Measurements from ENCODE around the gene KAT6B.

Gene KAT6B

GRCh38 chr10:74976565-74976964 lies 150.2 kb downstream of the KAT6B start:
- no peaks in the 10 kb centered on the region for H3K9me3 ChIP-seq (ENCODE audit: control insufficient read depth, insufficient read depth, low read depth, low read length)
- ChIA-PET POLR2A (no interaction called here), CTCF (interaction anchor here (0.6 kb wide), 3 partner anchors 44 to 1375 kb away, joined by 3 to 4 read pairs (median 3); no protein-coding TSS in a partner anchor)
- peaks cover 0 to 17% of the 10 kb centered on the region in 2 experiments; a peak in 1 of 3 replicates for H3K36me3 ChIP-seq (ENCODE audit: control insufficient read depth in 2 of 2, insufficient read depth in 1 of 2, low read length in 2 of 2)
- no peak overlapping the region for H3K4me3 ChIP-seq (ENCODE audit: low read depth, low read length)
- peaks cover 5% of the 10 kb centered on the region; the same call in 1 of the 2 replicates for H3K4me1 ChIP-seq (ENCODE audit: control insufficient read depth, insufficient read depth, low read length)
- H3K27ac ChIP-seq (ENCODE audit: extremely low read depth, low read depth, low read length) = no peak overlapping the region
- no peak for TF ChIP-seq ZNF112 (tag by site-specific recombination; IDR thresholded peaks at IDR 0.05)
- TF ChIP-seq ZNF155 (tag by site-specific recombination; IDR thresholded peaks at IDR 0.05) = no peak
- TF ChIP-seq ZNF341 (tag by site-specific recombination; IDR thresholded peaks at IDR 0.05; ENCODE audit: low read depth) = peak; percentile 53
- TF ChIP-seq ZNF10 (tag by site-specific recombination; IDR thresholded peaks at IDR 0.05) = no peak
- TF ChIP-seq, protein P1, sequence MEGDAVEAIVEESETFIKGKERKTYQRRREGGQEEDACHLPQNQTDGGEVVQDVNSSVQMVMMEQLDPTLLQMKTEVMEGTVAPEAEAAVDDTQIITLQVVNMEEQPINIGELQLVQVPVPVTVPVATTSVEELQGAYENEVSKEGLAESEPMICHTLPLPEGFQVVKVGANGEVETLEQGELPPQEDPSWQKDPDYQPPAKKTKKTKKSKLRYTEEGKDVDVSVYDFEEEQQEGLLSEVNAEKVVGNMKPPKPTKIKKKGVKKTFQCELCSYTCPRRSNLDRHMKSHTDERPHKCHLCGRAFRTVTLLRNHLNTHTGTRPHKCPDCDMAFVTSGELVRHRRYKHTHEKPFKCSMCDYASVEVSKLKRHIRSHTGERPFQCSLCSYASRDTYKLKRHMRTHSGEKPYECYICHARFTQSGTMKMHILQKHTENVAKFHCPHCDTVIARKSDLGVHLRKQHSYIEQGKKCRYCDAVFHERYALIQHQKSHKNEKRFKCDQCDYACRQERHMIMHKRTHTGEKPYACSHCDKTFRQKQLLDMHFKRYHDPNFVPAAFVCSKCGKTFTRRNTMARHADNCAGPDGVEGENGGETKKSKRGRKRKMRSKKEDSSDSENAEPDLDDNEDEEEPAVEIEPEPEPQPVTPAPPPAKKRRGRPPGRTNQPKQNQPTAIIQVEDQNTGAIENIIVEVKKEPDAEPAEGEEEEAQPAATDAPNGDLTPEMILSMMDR (tag by site-specific recombination; IDR thresholded peaks at IDR 0.05) = peak; percentile 48; the same call in 1 of the 2 replicates
- no peak for TF ChIP-seq ZBTB48 (tag by site-specific recombination; IDR thresholded peaks at IDR 0.05)
- no peak for TF ChIP-seq ZNF366 (tag by site-specific recombination; conservative IDR thresholded peaks at IDR 0.05)
- TF ChIP-seq ZNF555 (tag by site-specific recombination; conservative IDR thresholded peaks at IDR 0.05) = no peak
- no peak for TF ChIP-seq WT1 (tag by site-specific recombination; IDR thresholded peaks at IDR 0.05)
- no peak for TF ChIP-seq ZNF133 (tag by site-specific recombination; IDR thresholded peaks at IDR 0.05)

DNA sequence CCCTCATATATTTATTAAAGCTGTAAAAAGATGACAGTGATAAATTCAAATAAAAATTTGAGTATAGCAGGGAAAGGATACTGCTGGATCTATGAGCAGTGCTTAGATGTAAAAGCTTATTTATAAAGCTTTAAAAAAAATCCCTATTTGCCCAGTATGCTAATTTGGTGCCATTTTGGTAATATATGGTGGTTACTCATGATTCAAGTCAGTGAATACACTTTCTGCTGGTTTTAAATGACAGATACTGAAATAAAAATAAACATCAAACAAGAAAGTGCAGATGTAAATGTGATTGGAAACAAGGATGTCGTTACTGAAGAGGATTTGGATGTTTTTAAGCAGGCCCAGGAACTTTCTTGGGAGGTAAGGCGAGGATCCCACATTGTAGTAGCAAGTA lies 150.7 kb downstream of the KAT6B start:
- TF ChIP-seq ZNF501 (tag by site-specific recombination; IDR thresholded peaks at IDR 0.05) (no peak), ZNF426 (tag by site-specific recombination; IDR thresholded peaks at IDR 0.05) (no peak), ZNF585B (tag by site-specific recombination; IDR thresholded peaks at IDR 0.05) (no peak), ZNF560 (tag by site-specific recombination; IDR thresholded peaks at IDR 0.05; ENCODE audit: borderline replicate concordance) (no peak), ZNF354C (tag by site-specific recombination; IDR thresholded peaks at IDR 0.05; ENCODE audit: borderline replicate concordance, low read depth) (no peak)
- TF ChIP-seq, protein P2, sequence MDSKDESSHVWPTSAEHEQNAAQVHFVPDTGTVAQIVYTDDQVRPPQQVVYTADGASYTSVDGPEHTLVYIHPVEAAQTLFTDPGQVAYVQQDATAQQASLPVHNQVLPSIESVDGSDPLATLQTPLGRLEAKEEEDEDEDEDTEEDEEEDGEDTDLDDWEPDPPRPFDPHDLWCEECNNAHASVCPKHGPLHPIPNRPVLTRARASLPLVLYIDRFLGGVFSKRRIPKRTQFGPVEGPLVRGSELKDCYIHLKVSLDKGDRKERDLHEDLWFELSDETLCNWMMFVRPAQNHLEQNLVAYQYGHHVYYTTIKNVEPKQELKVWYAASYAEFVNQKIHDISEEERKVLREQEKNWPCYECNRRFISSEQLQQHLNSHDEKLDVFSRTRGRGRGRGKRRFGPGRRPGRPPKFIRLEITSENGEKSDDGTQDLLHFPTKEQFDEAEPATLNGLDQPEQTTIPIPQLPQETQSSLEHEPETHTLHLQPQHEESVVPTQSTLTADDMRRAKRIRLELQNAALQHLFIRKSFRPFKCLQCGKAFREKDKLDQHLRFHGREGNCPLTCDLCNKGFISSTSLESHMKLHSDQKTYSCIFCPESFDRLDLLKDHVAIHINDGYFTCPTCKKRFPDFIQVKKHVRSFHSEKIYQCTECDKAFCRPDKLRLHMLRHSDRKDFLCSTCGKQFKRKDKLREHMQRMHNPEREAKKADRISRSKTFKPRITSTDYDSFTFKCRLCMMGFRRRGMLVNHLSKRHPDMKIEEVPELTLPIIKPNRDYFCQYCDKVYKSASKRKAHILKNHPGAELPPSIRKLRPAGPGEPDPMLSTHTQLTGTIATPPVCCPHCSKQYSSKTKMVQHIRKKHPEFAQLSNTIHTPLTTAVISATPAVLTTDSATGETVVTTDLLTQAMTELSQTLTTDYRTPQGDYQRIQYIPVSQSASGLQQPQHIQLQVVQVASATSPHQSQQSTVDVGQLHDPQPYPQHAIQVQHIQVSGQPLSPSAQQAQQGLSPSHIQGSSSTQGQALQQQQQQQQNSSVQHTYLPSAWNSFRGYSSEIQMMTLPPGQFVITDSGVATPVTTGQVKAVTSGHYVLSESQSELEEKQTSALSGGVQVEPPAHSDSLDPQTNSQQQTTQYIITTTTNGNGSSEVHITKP (tag by site-specific recombination; IDR thresholded peaks at IDR 0.05) = no peak
- Histone ChIP-seq H3K27ac (ENCODE audit: extremely low read depth, low read depth, low read length) (no peak overlapping the region), H3K9me3 (ENCODE audit: control insufficient read depth, insufficient read depth, low read depth, low read length) (no peaks in the 10 kb centered on the region), H3K36me3 (ENCODE audit: control insufficient read depth in 2 of 2, insufficient read depth in 1 of 2, low read length in 2 of 2) (peaks cover 0 to 18% of the 10 kb centered on the region in 2 experiments; a peak in 1 of 3 replicates), H3K4me1 (ENCODE audit: control insufficient read depth, insufficient read depth, low read length) (peaks cover 5% of the 10 kb centered on the region; the same call in 1 of the 2 replicates), H3K4me3 (ENCODE audit: low read depth, low read length) (no peak overlapping the region)
- ChIA-PET CTCF (interaction anchor here (0.6 to 0.7 kb wide), 2 partner anchors 199 to 358 kb away, joined by 3 to 4 read pairs; no protein-coding TSS in a partner anchor), POLR2A (no interaction called here)

Data from HEK293 (cell line).